ENCODE measurements around the gene MARS2.

Gene MARS2

DNA sequence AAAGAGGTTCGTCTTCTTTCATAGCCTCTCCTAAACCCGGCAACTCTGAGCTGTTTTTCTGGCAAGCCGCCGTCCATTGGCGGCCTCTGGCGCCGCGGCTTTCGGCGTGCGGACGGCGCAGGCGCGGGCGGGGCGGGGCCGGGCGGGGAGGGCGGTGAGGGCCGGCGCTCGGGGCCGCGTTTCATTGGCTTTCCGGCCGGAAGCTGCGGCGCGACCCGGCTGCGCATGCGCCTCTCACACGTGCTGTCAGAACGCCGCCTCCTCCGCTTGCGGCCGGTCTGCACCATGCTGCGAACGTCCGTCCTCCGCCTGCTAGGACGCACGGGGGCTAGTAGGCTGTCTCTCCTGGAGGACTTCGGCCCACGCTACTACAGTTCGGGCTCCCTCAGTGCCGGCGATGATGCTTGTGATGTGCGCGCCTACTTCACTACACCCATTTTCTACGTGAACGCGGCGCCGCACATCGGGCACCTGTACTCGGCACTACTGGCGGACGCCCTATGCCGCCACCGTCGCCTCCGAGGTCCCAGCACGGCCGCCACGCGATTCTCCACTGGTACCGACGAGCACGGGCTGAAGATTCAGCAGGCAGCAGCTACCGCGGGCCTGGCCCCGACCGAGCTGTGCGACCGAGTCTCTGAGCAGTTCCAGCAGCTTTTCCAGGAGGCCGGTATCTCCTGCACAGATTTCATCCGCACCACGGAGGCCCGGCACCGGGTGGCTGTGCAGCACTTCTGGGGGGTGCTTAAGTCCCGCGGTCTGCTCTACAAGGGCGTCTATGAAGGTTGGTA, at the start of gene MARS2:
Gene MARS2 (plus strand): TSS at position 249 of the 791 bp plus-strand sequence. CDS start 37 bp downstream, at position 286.
- no peaks in the 10 kb centered on the region for H3K27me3 ChIP-seq (ENCODE audit: low read depth, low read length)
- H3K4me3 ChIP-seq (ENCODE audit: low read depth in 1 of 2, low read length in 2 of 2), result peak within 1 kb of the TSS; percentile 93 to 98
- no peaks in the 10 kb centered on the region for H3K9me3 ChIP-seq (ENCODE audit: control insufficient read depth in 1 of 2, low read length in 2 of 2)
- peak within 1 kb of the TSS; percentile 95 for H3K27ac ChIP-seq (ENCODE audit: low read length)
- H3K4me1 ChIP-seq (ENCODE audit: control insufficient read depth in 1 of 2, insufficient read depth in 2 of 2, low read length in 2 of 2), result peaks cover 13 to 29% of the 10 kb centered on the region in 2 donors
- H3K36me3 ChIP-seq (ENCODE audit: control insufficient read depth in 1 of 2, insufficient read depth in 2 of 2, low read length in 2 of 2), result peaks cover 0 to 5% of the 10 kb centered on the region in 2 donors

DNA sequence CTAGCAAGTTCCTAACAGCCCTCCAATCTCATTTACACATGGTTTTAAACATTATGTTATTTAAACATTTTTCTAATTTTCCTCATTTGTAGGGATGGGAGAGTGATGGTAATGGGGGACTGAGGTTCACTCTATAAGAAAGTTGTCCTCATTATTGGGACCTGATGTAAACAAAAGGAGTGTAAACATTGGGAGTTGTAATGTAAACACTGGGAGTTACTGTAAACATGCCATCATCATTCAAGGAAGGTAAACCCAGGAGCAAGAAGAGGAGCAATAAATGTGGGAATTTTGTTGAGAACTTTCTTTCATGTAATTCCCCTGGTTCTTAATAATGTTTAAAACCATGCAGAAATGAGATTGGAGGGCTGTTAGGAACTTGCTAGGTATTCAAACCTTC, 47.6 kb upstream of the MARS2 start:
- H3K27ac ChIP-seq (ENCODE audit: low read length), result no peak overlapping the region

DNA sequence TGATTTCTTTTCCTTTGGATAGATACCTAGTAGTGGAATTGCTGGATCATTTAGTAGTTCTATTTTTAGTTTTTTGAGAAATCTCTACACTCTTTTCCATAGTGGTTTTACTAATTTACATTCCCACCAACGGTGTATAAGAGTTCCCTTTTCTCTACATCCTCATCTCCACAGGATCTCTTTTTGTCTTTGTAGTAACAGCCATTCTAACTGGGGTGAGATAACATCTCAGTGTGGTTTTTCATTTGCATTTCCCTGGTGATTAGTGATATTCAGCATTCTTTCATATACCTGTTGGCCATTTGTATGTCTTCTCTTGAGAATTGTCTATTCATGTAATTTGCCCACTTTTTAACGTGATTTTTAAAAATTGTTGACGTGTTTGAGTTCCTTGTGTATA, 43.5 kb upstream of the MARS2 start:
- Histone ChIP-seq H3K4me1 (ENCODE audit: control insufficient read depth in 1 of 2, insufficient read depth in 2 of 2, low read length in 2 of 2) (no peaks in the 10 kb centered on the region), H3K27ac (ENCODE audit: low read length) (no peak overlapping the region), H3K36me3 (ENCODE audit: control insufficient read depth in 1 of 2, insufficient read depth in 2 of 2, low read length in 2 of 2) (no peaks in the 10 kb centered on the region), H3K27me3 (ENCODE audit: low read depth, low read length) (no peaks in the 10 kb centered on the region), H3K9me3 (ENCODE audit: control insufficient read depth in 1 of 2, low read length in 2 of 2) (peaks cover 0 to 10% of the 10 kb centered on the region in 2 donors), H3K4me3 (ENCODE audit: low read depth in 1 of 2, low read length in 2 of 2) (no peak overlapping the region)

More for the DNA sequence above, 47.6 kb upstream of the MARS2 start:
- Histone ChIP-seq H3K27me3 (ENCODE audit: low read depth, low read length) (no peaks in the 10 kb centered on the region), H3K4me1 (ENCODE audit: control insufficient read depth in 1 of 2, insufficient read depth in 2 of 2, low read length in 2 of 2) (no peaks in the 10 kb centered on the region), H3K36me3 (ENCODE audit: control insufficient read depth in 1 of 2, insufficient read depth in 2 of 2, low read length in 2 of 2) (no peaks in the 10 kb centered on the region), H3K4me3 (ENCODE audit: low read depth in 1 of 2, low read length in 2 of 2) (no peak overlapping the region), H3K9me3 (ENCODE audit: control insufficient read depth in 1 of 2, low read length in 2 of 2) (no peaks in the 10 kb centered on the region)

DNA sequence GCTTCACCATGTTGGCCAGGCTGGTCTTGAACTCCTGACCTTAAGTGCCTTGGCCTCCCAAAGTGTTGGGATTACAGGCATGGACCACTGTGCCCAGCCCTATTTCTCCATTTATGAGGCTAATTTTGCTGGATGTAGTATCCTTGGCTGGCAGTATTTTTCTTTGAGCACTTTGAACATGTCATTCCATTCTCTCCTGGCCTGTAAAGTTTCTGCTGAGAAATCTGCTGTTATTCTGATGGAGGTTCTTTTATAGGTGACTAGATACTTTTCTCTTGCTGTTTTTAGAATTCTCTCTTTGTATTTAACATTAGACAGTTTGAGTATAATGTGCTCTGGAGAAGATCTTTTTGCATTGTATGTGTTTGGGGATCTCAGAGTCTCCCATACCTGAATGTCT, 38.9 kb upstream of the MARS2 start:
- Histone ChIP-seq H3K9me3 (ENCODE audit: control insufficient read depth in 1 of 2, low read length in 2 of 2) (peaks cover 0 to 21% of the 10 kb centered on the region in 2 donors), H3K27me3 (ENCODE audit: low read depth, low read length) (no peaks in the 10 kb centered on the region), H3K4me1 (ENCODE audit: control insufficient read depth in 1 of 2, insufficient read depth in 2 of 2, low read length in 2 of 2) (no peaks in the 10 kb centered on the region)

DNA sequence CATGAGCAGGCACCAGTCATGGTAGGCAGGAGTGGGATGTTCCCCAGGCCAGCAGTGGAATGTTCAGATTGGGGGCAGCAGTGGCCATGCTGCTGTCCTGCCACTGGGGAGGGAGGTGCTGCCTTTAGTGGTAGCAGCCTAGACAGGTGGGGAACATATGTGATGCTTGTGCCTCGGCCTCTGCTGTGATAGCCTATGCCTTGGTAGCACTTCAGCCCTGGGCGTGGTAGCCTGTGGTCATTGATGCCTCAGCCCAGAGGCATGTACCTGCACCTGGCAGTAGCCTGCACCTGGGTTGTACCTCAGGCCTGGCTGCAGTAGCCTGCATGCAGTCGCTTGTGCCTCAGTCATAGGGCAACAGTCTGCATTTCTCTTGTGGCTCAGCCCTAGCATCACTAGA, 36.9 kb upstream of the MARS2 start:
- peaks cover 0 to 21% of the 10 kb centered on the region in 2 donors for H3K9me3 ChIP-seq (ENCODE audit: control insufficient read depth in 1 of 2, low read length in 2 of 2)
- peaks cover 0 to 3% of the 10 kb centered on the region in 2 donors for H3K4me1 ChIP-seq (ENCODE audit: control insufficient read depth in 1 of 2, insufficient read depth in 2 of 2, low read length in 2 of 2)
- H3K27me3 ChIP-seq (ENCODE audit: low read depth, low read length), result no peaks in the 10 kb centered on the region
- no peak overlapping the region for H3K27ac ChIP-seq (ENCODE audit: low read length)
- no peaks in the 10 kb centered on the region for H3K36me3 ChIP-seq (ENCODE audit: control insufficient read depth in 1 of 2, insufficient read depth in 2 of 2, low read length in 2 of 2)
- no peak overlapping the region for H3K4me3 ChIP-seq (ENCODE audit: low read depth in 1 of 2, low read length in 2 of 2)

More for the DNA sequence above, 38.9 kb upstream of the MARS2 start:
- no peaks in the 10 kb centered on the region for H3K36me3 ChIP-seq (ENCODE audit: control insufficient read depth in 1 of 2, insufficient read depth in 2 of 2, low read length in 2 of 2)
- H3K4me3 ChIP-seq (ENCODE audit: low read depth in 1 of 2, low read length in 2 of 2), result no peak overlapping the region
- H3K27ac ChIP-seq (ENCODE audit: low read length), result no peak overlapping the region

DNA sequence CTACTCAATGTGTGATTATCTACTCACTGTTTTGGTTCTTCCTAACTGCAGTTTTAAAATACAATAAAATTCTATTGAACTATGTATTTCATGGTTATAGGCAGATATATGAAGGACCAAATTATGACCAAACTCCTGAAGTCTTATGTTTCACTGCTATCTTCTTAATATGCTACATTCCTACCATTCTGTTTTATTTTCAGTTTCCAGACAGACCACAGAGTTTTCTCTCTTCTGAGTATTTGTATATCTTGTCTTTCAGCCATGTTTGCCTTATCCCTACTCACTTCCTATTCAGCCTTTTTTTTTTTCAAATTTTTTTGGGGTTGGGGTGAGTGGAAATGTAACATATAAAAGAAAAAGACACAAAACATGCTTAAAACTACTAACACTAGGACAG, 36.1 kb upstream of the MARS2 start:
- peaks cover 0 to 3% of the 10 kb centered on the region in 2 donors for H3K4me1 ChIP-seq (ENCODE audit: control insufficient read depth in 1 of 2, insufficient read depth in 2 of 2, low read length in 2 of 2)
- H3K9me3 ChIP-seq (ENCODE audit: control insufficient read depth in 1 of 2, low read length in 2 of 2), result peaks cover 0 to 21% of the 10 kb centered on the region in 2 donors
- no peaks in the 10 kb centered on the region for H3K36me3 ChIP-seq (ENCODE audit: control insufficient read depth in 1 of 2, insufficient read depth in 2 of 2, low read length in 2 of 2)
- H3K4me3 ChIP-seq (ENCODE audit: low read depth in 1 of 2, low read length in 2 of 2), result no peak overlapping the region
- H3K27ac ChIP-seq (ENCODE audit: low read length), result no peak overlapping the region
- no peaks in the 10 kb centered on the region for H3K27me3 ChIP-seq (ENCODE audit: low read depth, low read length)

DNA sequence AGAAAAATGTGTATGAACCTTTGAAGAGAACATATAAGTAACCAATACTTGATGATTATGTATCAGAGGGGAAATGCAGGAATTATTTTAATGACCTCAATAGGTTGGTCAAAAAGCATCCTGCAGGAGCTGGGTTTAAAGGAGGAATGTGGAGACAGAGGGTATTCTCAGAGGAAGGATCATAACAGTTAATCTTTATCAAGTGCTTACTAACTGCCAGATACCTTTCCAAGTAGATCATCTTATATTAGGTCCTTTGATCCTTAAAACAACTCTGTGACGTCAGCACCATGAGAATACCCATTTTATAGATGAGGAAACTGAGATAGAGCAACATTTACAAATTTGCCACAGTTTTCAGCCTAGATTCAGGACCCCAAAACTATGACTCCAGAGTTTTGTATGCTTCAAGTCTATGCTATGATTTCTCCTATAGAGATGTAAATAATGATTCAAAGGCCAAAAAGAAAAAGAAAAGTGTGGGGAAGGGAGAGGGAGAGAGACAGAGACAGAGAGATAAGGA, 32.7 kb upstream of the MARS2 start:
- Histone ChIP-seq H3K4me1 (ENCODE audit: control insufficient read depth in 1 of 2, insufficient read depth in 2 of 2, low read length in 2 of 2) (peaks cover 0 to 3% of the 10 kb centered on the region in 2 donors), H3K36me3 (ENCODE audit: control insufficient read depth in 1 of 2, insufficient read depth in 2 of 2, low read length in 2 of 2) (no peaks in the 10 kb centered on the region), H3K4me3 (ENCODE audit: low read depth in 1 of 2, low read length in 2 of 2) (peak overlapping the region in 1 of 2 donors; percentile 43), H3K27me3 (ENCODE audit: low read depth, low read length) (no peaks in the 10 kb centered on the region), H3K27ac (ENCODE audit: low read length) (no peak overlapping the region), H3K9me3 (ENCODE audit: control insufficient read depth in 1 of 2, low read length in 2 of 2) (peaks cover 0 to 6% of the 10 kb centered on the region in 2 donors)

DNA sequence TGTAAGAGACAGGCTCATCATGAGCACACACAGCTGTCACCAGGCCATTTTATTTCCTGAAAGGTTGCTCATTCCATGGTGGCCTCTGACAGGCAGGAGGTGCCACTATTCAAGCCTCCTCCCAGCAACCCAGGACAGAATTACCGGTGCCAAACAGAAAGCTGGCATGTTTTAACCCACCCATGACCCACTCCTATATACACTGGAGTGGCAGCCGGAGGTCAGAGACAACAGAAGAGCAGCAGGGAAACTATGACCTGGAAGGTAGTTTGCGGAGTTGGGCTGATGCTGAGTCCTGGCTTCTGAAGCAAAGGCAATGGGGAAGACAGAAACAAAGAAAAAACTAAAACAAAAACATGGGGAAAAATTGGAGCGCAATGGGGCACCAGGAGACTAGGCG, 32.1 kb upstream of the MARS2 start:
- peak overlapping the region; percentile 41 to 43 for H3K4me3 ChIP-seq (ENCODE audit: low read depth in 1 of 2, low read length in 2 of 2)
- H3K9me3 ChIP-seq (ENCODE audit: control insufficient read depth in 1 of 2, low read length in 2 of 2), result peaks cover 0 to 6% of the 10 kb centered on the region in 2 donors
- no peak overlapping the region for H3K27ac ChIP-seq (ENCODE audit: low read length)
- H3K4me1 ChIP-seq (ENCODE audit: control insufficient read depth in 1 of 2, insufficient read depth in 2 of 2, low read length in 2 of 2), result peaks cover 0 to 3% of the 10 kb centered on the region in 2 donors
- no peaks in the 10 kb centered on the region for H3K36me3 ChIP-seq (ENCODE audit: control insufficient read depth in 1 of 2, insufficient read depth in 2 of 2, low read length in 2 of 2)
- H3K27me3 ChIP-seq (ENCODE audit: low read depth, low read length), result no peaks in the 10 kb centered on the region

DNA sequence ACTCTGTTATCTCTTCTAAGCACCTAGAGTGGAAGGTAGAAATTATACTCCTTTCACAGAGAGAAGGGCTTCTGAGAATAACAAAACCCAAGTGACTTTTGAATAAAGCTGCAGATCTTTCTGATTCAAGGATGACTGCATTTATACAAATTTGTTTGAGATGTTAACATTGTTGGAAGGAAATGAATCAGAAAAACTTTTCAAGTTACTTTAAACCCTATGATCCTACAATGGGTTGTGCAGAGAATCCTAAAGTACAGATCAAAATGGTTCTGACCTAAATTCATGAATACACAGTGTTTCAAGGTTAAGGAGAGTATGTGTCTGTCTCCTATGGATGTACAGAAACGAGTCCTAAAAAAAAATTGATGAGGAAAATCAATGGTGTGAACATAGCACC, 31.6 kb upstream of the MARS2 start:
- H3K36me3 ChIP-seq (ENCODE audit: control insufficient read depth in 1 of 2, insufficient read depth in 2 of 2, low read length in 2 of 2), result no peaks in the 10 kb centered on the region
- no peaks in the 10 kb centered on the region for H3K27me3 ChIP-seq (ENCODE audit: low read depth, low read length)
- peaks cover 0 to 3% of the 10 kb centered on the region in 2 donors for H3K4me1 ChIP-seq (ENCODE audit: control insufficient read depth in 1 of 2, insufficient read depth in 2 of 2, low read length in 2 of 2)
- H3K9me3 ChIP-seq (ENCODE audit: control insufficient read depth in 1 of 2, low read length in 2 of 2), result peaks cover 0 to 6% of the 10 kb centered on the region in 2 donors
- peak overlapping the region; percentile 41 to 43 for H3K4me3 ChIP-seq (ENCODE audit: low read depth in 1 of 2, low read length in 2 of 2)
- H3K27ac ChIP-seq (ENCODE audit: low read length), result no peak overlapping the region

DNA sequence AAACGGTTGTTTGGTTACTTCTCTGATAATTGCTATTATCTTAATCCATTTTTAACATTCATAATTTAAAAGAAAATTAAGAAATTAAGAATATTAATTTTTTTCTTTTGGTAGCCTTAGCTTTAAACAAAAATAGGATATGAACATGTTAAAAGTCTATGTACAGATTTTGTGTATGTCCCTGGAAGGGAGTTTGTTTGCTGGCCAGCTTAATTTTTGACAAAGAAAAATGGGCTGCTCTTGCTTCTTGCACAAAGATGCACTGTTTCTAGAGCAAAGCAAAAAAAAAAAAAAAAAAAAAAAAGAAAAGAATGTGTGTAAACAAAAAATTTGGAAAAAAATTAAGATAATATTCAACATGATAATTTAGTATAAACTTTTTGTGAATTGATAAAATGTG, 31.1 kb upstream of the MARS2 start:
- H3K4me1 ChIP-seq (ENCODE audit: control insufficient read depth in 1 of 2, insufficient read depth in 2 of 2, low read length in 2 of 2), result peaks cover 0 to 3% of the 10 kb centered on the region in 2 donors
- peaks cover 0 to 6% of the 10 kb centered on the region in 2 donors for H3K9me3 ChIP-seq (ENCODE audit: control insufficient read depth in 1 of 2, low read length in 2 of 2)
- no peak overlapping the region for H3K27ac ChIP-seq (ENCODE audit: low read length)
- no peaks in the 10 kb centered on the region for H3K36me3 ChIP-seq (ENCODE audit: control insufficient read depth in 1 of 2, insufficient read depth in 2 of 2, low read length in 2 of 2)
- no peaks in the 10 kb centered on the region for H3K27me3 ChIP-seq (ENCODE audit: low read depth, low read length)
- H3K4me3 ChIP-seq (ENCODE audit: low read depth in 1 of 2, low read length in 2 of 2), result no peak overlapping the region

DNA sequence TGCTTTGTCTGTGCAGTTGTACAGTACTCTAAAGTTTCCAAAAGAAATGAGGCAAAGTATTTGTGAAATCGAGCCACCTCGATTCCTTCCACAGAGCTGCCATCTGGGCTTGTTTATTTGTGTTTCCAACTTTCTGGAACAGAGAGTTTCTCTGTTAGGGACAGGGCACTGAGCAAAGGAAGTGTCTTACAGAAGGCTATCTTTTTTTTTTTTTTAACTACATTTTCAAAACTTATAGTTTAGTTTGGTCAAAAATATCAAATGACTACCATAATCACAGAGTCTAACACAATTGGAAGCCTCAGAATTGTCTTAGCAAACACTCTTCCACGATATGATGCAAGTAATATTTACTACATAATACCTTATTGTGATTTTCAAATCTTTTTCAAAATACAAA, 30.6 kb upstream of the MARS2 start:
- H3K4me1 ChIP-seq (ENCODE audit: control insufficient read depth in 1 of 2, insufficient read depth in 2 of 2, low read length in 2 of 2), result peaks cover 0 to 3% of the 10 kb centered on the region in 2 donors
- peaks cover 0 to 4% of the 10 kb centered on the region in 2 donors for H3K9me3 ChIP-seq (ENCODE audit: control insufficient read depth in 1 of 2, low read length in 2 of 2)
- H3K27me3 ChIP-seq (ENCODE audit: low read depth, low read length), result no peaks in the 10 kb centered on the region
- H3K36me3 ChIP-seq (ENCODE audit: control insufficient read depth in 1 of 2, insufficient read depth in 2 of 2, low read length in 2 of 2), result no peaks in the 10 kb centered on the region
- H3K27ac ChIP-seq (ENCODE audit: low read length), result peak overlapping the region; percentile 75
- H3K4me3 ChIP-seq (ENCODE audit: low read depth in 1 of 2, low read length in 2 of 2), result peak overlapping the region; percentile 61 to 62

Data from muscle layer of duodenum (tissue), 2 donors.